Brain microvascular endothelial cell (primary cell): Measurements from ENCODE around the gene TSPAN5.

Experiments used
- DNase-seq: peaks from one replicate; pipeline ENCODE4 v3.0.0-alpha.2; 2020
- H3K27ac ChIP-seq: fragments of 250-450 bp; sonication (Bioruptor Pico); 2 replicates; pipeline ENCODE4 v1.5.1; 2020; ENCODE audit warnings: mild to moderate bottlenecking, moderate library complexity
- H3K27me3 ChIP-seq: fragments of 250-450 bp; sonication (Bioruptor Pico); replicated peaks from 2 replicates; pipeline ENCODE4 v1.5.1; 2020; ENCODE audit warnings: mild to moderate bottlenecking
- H3K36me3 ChIP-seq: fragments of 250-450 bp; sonication (Bioruptor Pico); replicated peaks from 2 replicates; pipeline ENCODE4 v1.5.1; 2020; ENCODE audit warnings: mild to moderate bottlenecking
- H3K4me3 ChIP-seq: 2 replicates; pipeline ENCODE4 v1.5.1; 2011; ENCODE audit warnings: low read depth, mild to moderate bottlenecking, control low read depth, low read length, moderate library complexity
- CTCF ChIP-seq: IDR thresholded peaks from 2 replicates; pipeline ENCODE4 v1.5.1; 2011; ENCODE audit warnings: low read depth, mild to moderate bottlenecking, moderate library complexity, low read length, control low read depth, inconsistent platforms; ENCODE audit errors: missing control alignments
- in situ Hi-C: cut with HindIII; loops from 2 replicates; pipeline ENCODE4 v1.10.0; 2017; ENCODE audit warnings: low sequenced_read_pairs, low pct_ligation_motif_present

TSPAN5 gene

DNA sequence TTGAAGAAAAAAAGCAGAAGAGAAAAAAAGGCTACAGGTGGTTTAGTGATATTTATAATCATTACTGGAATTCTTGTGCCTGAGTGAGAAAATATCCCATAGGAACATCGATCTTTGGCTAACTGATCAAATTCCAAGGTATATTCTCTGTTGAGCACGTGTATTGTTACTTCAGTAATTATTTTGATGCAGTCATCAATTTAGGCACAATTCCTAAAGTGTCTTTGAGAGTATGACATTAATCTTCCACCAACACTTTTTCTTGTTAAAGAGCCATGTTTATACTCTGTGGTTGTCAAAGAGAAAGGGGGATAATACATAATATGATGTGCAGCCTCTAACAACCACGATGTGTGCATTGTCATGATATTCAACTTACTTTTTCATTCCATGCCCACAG lies 151.1 kb downstream of the TSPAN5 start:
- DNase-seq: no peak
- in situ Hi-C loops: no loop called here
- no peak for TF ChIP-seq CTCF

DNA sequence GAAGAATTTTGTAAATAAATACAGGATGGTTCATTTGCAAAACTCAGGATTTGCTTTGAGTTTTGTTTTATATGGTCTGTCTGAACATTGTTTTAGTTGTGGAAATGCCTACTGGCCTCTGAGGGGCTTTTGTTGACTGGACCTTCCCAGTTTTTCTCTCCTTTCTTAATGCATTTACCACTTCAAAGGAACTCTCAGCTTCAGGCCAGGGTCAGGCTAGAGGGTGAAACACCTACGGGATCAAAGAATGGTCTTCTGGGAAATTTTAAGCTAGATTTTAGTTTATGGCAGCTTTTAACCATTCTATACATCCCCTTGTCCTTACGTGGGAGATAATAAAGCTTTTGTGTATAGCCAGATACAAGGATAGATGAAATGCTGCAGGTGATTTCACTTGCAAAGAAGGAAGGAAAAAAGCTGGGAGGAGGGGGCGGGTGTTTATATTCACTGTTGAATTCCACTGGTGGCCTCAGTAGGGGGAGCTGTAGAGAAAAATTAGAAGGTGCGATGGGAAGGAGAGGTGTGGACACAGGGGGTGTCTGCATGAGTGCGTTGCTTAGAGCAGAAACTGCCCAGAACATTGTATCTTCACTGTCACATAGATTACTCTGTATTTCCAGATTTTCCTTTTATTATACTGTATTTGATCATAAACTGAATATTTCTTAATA lies 151.8 kb downstream of the TSPAN5 start:
- no peaks in the 10 kb centered on the region for H3K27me3 ChIP-seq
- no peak overlapping the region for H3K4me3 ChIP-seq
- no peak for DNase-seq
- TF ChIP-seq CTCF: peak; percentile 54
- peaks cover 1% of the 10 kb centered on the region for H3K36me3 ChIP-seq
- in situ Hi-C loops: no loop called here
- no peak overlapping the region for H3K27ac ChIP-seq

More for the DNA sequence above, 151.1 kb downstream of the TSPAN5 start:
- Histone ChIP-seq H3K36me3 (no peaks in the 10 kb centered on the region), H3K27ac (no peak overlapping the region), H3K4me3 (no peak overlapping the region), H3K27me3 (no peaks in the 10 kb centered on the region)

DNA sequence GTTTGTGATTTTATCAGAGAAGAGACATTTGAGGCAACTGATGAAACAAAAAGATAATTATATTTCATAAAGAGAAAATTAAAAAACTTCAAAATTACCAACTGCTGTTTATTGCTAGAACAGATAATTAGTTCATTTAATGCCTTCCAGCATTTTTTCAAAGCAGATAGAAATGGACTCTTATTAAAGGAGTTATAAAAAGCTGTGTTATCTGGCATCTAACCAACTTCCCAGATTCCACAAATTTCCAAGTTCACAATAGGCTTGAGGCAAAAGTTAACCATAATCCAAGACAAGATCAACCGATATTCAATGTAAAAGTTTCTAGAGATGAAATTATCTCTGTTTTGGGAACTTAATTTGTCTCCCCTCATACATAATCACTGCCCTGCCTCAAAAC lies 152.4 kb downstream of the TSPAN5 start:
- Histone ChIP-seq H3K36me3 (peaks cover 2% of the 10 kb centered on the region), H3K4me3 (no peak overlapping the region), H3K27me3 (no peaks in the 10 kb centered on the region), H3K27ac (no peak overlapping the region)
- no peak for DNase-seq
- in situ Hi-C loops: no loop called here
- TF ChIP-seq CTCF: no peak

GRCh38 chr4:98504091-98504490 lies 154.3 kb downstream of the TSPAN5 start:
- Histone ChIP-seq H3K4me3 (no peak overlapping the region), H3K27me3 (no peaks in the 10 kb centered on the region), H3K36me3 (peaks cover 2% of the 10 kb centered on the region), H3K27ac (no peak overlapping the region)
- TF ChIP-seq CTCF: no peak
- DNase-seq: no peak
- in situ Hi-C loops: no loop called here

DNA sequence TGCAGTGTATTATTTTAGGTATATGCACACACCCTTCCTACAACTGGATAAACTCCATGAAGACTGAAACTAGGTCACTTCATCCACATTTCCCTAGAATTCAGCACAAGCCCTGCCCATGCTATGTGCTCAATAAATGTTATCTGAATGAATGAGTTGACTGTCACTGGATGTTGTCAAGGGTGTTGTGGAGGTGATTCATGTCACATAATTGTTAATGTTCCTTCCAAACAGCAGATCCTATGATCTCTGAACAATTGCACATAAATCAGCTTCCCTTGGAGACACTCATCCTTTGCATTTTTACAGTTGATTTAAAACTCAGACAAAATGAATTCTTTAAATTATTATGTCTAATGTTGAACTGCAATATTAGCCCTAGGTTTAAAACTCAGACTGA lies 154.7 kb downstream of the TSPAN5 start:
- H3K27ac ChIP-seq: no peak overlapping the region
- in situ Hi-C loops: no loop called here
- DNase-seq: no peak
- H3K27me3 ChIP-seq: no peaks in the 10 kb centered on the region
- H3K36me3 ChIP-seq: peaks cover 2% of the 10 kb centered on the region
- TF ChIP-seq CTCF: no peak
- H3K4me3 ChIP-seq: no peak overlapping the region

DNA sequence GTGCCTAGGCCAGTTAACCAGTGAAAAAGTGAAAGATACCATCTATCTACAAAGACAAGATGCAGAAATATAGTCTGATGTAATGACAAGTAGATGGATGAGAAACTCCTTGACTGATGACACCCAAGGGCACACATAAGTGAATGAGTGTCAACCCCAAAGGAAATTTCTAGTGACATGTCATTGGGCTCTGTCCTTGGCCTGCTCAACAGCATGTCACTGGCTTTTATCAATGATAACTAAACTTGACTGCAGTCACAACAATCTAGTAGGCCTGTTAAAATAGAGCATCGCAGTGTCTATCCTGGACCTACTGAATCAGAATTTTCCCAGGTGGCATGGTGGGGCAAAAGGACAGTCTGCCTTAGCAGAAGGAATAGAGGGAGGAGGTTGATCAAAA lies 155.8 kb downstream of the TSPAN5 start:
- TF ChIP-seq CTCF: no peak
- peaks cover 2% of the 10 kb centered on the region for H3K36me3 ChIP-seq
- H3K27me3 ChIP-seq: no peaks in the 10 kb centered on the region
- in situ Hi-C loops: no loop called here
- no peak for DNase-seq
- no peak overlapping the region for H3K4me3 ChIP-seq
- no peak overlapping the region for H3K27ac ChIP-seq
